SK-N-SH treated with all-trans-retinoic acid at 6 μM for 48 hours (cell line): ENCODE data around the gene PTDSS2.
"Not testable (repeated sequence)": the region's sequence is repeated elsewhere in the genome, so short reads cannot be mapped to it uniquely, and the experiment has no call there.

Experiments
- ATAC-seq: fragments of 200-7000 bp; cut with Tn5 transposase; 3 replicates; pipeline ENCODE4 v1.9.1; 2020; ENCODE audit warnings: mild to moderate bottlenecking, moderate library complexity
- ARNTL ChIP-seq: fragments of 450-650 bp; formaldehyde crosslinking; IDR thresholded peaks from 2 replicates; pipeline ENCODE4 v1.5.0; 2020; ENCODE audit warnings: low read depth, mild to moderate bottlenecking, moderate library complexity, borderline replicate concordance
- BACH2 ChIP-seq: fragments of 250-450 bp; sonication (Bioruptor Pico); IDR thresholded peaks from 2 replicates; pipeline ENCODE4 v1.9.0; 2021; ENCODE audit warnings: mild to moderate bottlenecking, borderline replicate concordance
- CREB5 ChIP-seq: fragments of 250-450 bp; sonication (Bioruptor Pico); IDR thresholded peaks from 2 replicates; pipeline ENCODE4 v1.5.1; 2020; ENCODE audit warnings: low read depth, mild to moderate bottlenecking, moderate library complexity
- CSDC2 ChIP-seq: fragments of 250-450 bp; sonication (Bioruptor Pico); IDR thresholded peaks from 2 replicates; pipeline ENCODE4 v1.5.0; 2020; ENCODE audit warnings: mild to moderate bottlenecking, moderate library complexity
- ISL1 ChIP-seq: fragments of 250-450 bp; sonication (Bioruptor Pico); IDR thresholded peaks from 2 replicates; pipeline ENCODE4 v2.1.2; 2022; ENCODE audit warnings: mild to moderate bottlenecking, moderate library complexity
- PATZ1 ChIP-seq: fragments of 250-450 bp; sonication (Bioruptor Pico); IDR thresholded peaks from 2 replicates; pipeline ENCODE4 v1.8.0; 2020; ENCODE audit warnings: mild to moderate bottlenecking, moderate library complexity, borderline replicate concordance
- RARB ChIP-seq: fragments of 250-450 bp; sonication (Bioruptor Pico); IDR thresholded peaks from 2 replicates; pipeline ENCODE4 v1.8.0; 2021; ENCODE audit warnings: mild to moderate bottlenecking, moderate library complexity
- SNAI2 ChIP-seq: fragments of 250-450 bp; sonication (Bioruptor Pico); IDR thresholded peaks from 2 replicates; pipeline ENCODE4 v1.5.0; 2020; ENCODE audit warnings: mild to moderate bottlenecking, moderate library complexity
- TCF4 ChIP-seq: fragments of 250-450 bp; sonication (Bioruptor Pico); IDR thresholded peaks from 2 replicates; pipeline ENCODE4 v1.8.0; 2021; ENCODE audit warnings: mild to moderate bottlenecking, moderate library complexity, borderline replicate concordance
- TOX ChIP-seq: fragments of 250-450 bp; sonication (Bioruptor Pico); IDR thresholded peaks from 2 replicates; pipeline ENCODE4 v1.8.0; 2021; ENCODE audit warnings: mild to moderate bottlenecking, moderate library complexity, borderline replicate concordance
- TSHZ2 ChIP-seq: fragments of 250-450 bp; sonication (Bioruptor Pico); IDR thresholded peaks from 2 replicates; pipeline ENCODE4 v1.5.0; 2020; ENCODE audit warnings: mild to moderate bottlenecking, moderate library complexity
- ZC3H10 ChIP-seq: fragments of 250-450 bp; sonication (Bioruptor Pico); IDR thresholded peaks from 2 replicates; pipeline ENCODE4 v1.5.1; 2021; ENCODE audit warnings: mild to moderate bottlenecking, moderate library complexity
- ZFP3 ChIP-seq: fragments of 250-450 bp; sonication (Bioruptor Pico); IDR thresholded peaks from 2 replicates; pipeline ENCODE4 v1.5.0; 2020; ENCODE audit warnings: mild to moderate bottlenecking, moderate library complexity
- ZNF565 ChIP-seq: fragments of 450-650 bp; formaldehyde crosslinking; conservative IDR thresholded peaks from 2 replicates; pipeline ENCODE4 v1.5.0; 2020; ENCODE audit warnings: low read depth, mild to moderate bottlenecking, moderate library complexity
- ZNF70 ChIP-seq: fragments of 450-650 bp; formaldehyde crosslinking; IDR thresholded peaks from 2 replicates; pipeline ENCODE4 v1.5.0; 2020; ENCODE audit warnings: mild to moderate bottlenecking, moderate library complexity
- ZNF8 ChIP-seq: fragments of 450-650 bp; formaldehyde crosslinking; IDR thresholded peaks from 2 replicates; pipeline ENCODE4 v1.5.0; 2020; ENCODE audit warnings: mild to moderate bottlenecking, moderate library complexity
- TF ChIP-seq, protein P1 (sequence below): fragments of 250-450 bp; sonication (Bioruptor Pico); IDR thresholded peaks from 2 replicates; pipeline ENCODE4 v1.8.0; 2021; ENCODE audit warnings: low read depth, mild to moderate bottlenecking, moderate library complexity, borderline replicate concordance

PTDSS2 gene

GRCh38 chr11:420911-421321 lies 29.2 kb upstream of the PTDSS2 start (continued):
- TF ChIP-seq, protein P1, sequence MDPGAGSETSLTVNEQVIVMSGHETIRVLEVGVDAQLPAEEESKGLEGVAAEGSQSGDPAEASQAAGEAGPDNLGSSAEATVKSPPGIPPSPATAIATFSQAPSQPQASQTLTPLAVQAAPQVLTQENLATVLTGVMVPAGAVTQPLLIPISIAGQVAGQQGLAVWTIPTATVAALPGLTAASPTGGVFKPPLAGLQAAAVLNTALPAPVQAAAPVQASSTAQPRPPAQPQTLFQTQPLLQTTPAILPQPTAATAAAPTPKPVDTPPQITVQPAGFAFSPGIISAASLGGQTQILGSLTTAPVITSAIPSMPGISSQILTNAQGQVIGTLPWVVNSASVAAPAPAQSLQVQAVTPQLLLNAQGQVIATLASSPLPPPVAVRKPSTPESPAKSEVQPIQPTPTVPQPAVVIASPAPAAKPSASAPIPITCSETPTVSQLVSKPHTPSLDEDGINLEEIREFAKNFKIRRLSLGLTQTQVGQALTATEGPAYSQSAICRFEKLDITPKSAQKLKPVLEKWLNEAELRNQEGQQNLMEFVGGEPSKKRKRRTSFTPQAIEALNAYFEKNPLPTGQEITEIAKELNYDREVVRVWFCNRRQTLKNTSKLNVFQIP (CRISPR knock-in tag) = no peak
- TF ChIP-seq TSHZ2 = no peak
- TF ChIP-seq, all 23 proteins: peak for 0

DNA sequence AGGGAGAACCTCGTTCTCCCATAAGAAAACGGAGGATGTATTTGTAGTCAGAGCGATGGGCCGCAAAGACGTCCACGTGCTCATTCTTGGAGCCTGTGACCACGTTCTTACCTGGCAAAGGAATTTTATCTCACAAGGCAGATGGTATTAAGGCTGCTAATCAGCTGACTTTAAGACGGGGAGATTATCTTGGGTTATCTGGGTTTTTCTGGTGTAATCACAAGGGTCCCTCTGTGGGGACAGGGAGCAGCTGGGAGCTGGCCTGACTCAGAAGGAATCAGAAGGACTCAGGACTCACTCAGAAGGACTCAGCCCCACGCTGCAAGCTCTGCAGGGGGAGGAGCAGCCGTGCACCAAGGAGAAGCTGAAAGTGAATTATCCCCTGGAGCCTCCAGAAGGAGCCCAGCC lies 27.8 kb upstream of the PTDSS2 start:
- ATAC-seq = no peak
- TF ChIP-seq ZC3H10 (CRISPR knock-in tag) (no peak), ISL1 (CRISPR knock-in tag) (no peak), RARB (CRISPR knock-in tag) (no peak), CSDC2 (CRISPR knock-in tag) (no peak), ZFP3 (CRISPR knock-in tag) (no peak)
- TF ChIP-seq, protein P1 (CRISPR knock-in tag) = no peak

DNA sequence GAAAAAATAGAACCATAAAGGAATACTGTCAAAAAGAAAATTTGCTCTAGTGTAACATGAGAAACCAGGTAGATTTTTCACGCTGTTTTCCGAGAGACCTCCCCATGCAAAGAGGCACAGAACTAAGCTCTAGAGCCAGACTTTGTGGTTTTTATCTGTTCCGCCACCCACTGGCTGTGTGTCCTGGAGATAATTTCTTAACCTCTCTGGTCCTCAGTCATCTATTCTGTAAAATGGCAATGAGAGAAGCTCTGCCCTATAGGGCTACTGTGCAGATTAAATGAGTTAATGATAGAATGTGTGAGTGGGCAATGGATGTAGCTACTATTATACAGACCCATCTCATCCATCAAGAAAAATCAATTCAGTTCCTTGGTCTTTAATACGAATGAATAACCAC lies 25.8 kb upstream of the PTDSS2 start:
- ATAC-seq = no peak
- TF ChIP-seq ARNTL (CRISPR knock-in tag) = no peak
- TF ChIP-seq TOX (CRISPR knock-in tag) = no peak
- no peak for TF ChIP-seq ZFP3 (CRISPR knock-in tag)
- no peak for TF ChIP-seq CREB5
- no peak for TF ChIP-seq ZNF8 (CRISPR knock-in tag)
- TF ChIP-seq, protein P1 (CRISPR knock-in tag) = no peak
- no peak for TF ChIP-seq PATZ1
- TF ChIP-seq RARB (CRISPR knock-in tag) = no peak
- no peak for TF ChIP-seq ZNF565 (CRISPR knock-in tag)
- no peak for TF ChIP-seq BACH2
- no peak for TF ChIP-seq ZNF70 (CRISPR knock-in tag)
- no peak for TF ChIP-seq SNAI2 (CRISPR knock-in tag)
- TF ChIP-seq TCF4 (CRISPR knock-in tag) = no peak
- no peak for TF ChIP-seq CSDC2 (CRISPR knock-in tag)
- no peak for TF ChIP-seq TSHZ2
- no peak for TF ChIP-seq ZC3H10 (CRISPR knock-in tag)

DNA sequence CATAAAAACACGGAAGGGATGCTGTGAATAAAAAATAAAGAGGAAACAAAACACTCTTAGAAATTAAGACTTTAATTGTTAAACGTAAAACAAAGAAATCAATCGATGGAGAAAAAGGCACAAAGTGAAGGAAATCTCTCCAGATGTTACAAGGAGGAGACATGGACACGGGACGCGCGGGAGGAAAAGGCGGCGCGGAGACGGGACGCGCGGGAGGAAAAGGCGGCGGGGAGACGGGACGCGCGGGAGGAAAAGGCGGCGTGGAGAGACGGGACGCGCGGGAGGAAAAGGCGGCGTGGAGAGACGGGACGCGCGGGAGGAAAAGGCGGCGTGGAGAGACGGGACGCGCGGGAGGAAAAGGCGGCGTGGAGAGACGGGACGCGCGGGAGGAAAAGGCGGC lies 25.3 kb upstream of the PTDSS2 start:
- not testable (repeated sequence) for ATAC-seq
